ENCODE measurements around the gene BCAT1.

The BCAT1 gene

GRCh38 chr12:24922090-24922489, 26.8 kb downstream of the BCAT1 start:
- TF ChIP-seq, protein P1, sequence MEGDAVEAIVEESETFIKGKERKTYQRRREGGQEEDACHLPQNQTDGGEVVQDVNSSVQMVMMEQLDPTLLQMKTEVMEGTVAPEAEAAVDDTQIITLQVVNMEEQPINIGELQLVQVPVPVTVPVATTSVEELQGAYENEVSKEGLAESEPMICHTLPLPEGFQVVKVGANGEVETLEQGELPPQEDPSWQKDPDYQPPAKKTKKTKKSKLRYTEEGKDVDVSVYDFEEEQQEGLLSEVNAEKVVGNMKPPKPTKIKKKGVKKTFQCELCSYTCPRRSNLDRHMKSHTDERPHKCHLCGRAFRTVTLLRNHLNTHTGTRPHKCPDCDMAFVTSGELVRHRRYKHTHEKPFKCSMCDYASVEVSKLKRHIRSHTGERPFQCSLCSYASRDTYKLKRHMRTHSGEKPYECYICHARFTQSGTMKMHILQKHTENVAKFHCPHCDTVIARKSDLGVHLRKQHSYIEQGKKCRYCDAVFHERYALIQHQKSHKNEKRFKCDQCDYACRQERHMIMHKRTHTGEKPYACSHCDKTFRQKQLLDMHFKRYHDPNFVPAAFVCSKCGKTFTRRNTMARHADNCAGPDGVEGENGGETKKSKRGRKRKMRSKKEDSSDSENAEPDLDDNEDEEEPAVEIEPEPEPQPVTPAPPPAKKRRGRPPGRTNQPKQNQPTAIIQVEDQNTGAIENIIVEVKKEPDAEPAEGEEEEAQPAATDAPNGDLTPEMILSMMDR (IDR thresholded peaks at IDR 0.05): no peak

GRCh38 chr12:24921251-24922038, 27.5 kb downstream of the BCAT1 start:
- no peak for DNase-seq (ENCODE audit: low spot score)
- TF ChIP-seq, protein P1 (IDR thresholded peaks at IDR 0.05): no peak
- no peak overlapping the region for H3K4me3 ChIP-seq
- H3K27ac ChIP-seq: no peak overlapping the region

More at GRCh38 chr12:24922090-24922489, 26.8 kb downstream of the BCAT1 start:
- no peak for DNase-seq (ENCODE audit: low spot score)
- no peak overlapping the region for H3K4me3 ChIP-seq
- H3K27ac ChIP-seq: peak overlapping the region in 1 of 2 donors; percentile 37

DNA sequence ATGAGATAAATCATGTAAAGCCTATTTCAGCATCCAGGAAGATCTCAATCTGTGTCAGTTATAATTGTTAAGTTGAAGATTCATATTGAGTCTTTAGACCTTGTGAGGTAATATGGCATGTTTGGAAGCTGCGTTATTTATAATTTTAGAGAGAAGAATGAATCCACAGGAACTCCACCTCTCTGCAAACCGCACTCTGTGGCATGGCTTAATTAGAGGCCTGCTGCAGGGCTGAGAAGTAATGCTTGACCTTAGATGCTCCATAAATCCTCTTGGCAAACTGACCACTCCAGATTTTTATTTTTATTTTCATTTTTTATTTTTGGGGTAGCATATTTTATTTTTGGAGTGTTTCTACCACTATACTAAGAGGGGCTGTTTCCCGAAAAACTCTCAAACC, 28.8 kb downstream of the BCAT1 start:
- no peak overlapping the region for H3K27ac ChIP-seq
- no peak overlapping the region for H3K4me3 ChIP-seq
- TF ChIP-seq, protein P1 (IDR thresholded peaks at IDR 0.05): no peak
- no peak for DNase-seq (ENCODE audit: low spot score)

DNA sequence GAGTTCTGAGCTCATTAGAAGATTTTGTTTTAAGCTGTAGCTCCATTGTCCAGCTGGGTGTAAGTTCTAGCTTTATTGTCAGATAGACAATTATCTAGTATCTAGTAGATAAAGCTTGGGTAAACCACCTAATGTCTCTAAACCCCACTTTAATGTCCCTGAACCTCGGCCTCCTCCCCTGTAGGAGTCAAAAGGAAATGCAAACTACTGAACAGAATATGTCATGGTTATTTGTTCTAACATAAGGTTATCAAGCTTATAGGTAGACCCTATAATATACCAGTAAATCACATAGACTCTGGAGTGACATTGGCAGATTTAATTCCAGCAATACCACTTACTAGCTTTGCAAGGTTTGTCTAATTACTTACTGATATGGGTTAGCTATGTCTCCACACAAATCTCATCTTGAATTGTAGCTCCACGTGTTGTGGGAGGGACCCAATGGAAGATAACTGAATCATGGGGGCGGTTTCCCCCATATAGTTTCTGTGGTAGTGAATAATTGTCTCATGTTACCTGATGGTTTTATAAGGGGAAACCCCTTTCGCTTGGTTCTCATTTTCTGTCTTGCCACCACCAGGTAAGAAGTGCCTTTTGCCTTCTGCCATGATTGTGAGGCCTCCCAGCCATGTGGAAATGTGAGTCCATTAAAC, 29.4 kb downstream of the BCAT1 start:
- H3K4me3 ChIP-seq: no peak overlapping the region
- TF ChIP-seq, protein P1 (IDR thresholded peaks at IDR 0.05): no peak
- H3K27ac ChIP-seq: no peak overlapping the region
- no peak for DNase-seq (ENCODE audit: low spot score)

DNA sequence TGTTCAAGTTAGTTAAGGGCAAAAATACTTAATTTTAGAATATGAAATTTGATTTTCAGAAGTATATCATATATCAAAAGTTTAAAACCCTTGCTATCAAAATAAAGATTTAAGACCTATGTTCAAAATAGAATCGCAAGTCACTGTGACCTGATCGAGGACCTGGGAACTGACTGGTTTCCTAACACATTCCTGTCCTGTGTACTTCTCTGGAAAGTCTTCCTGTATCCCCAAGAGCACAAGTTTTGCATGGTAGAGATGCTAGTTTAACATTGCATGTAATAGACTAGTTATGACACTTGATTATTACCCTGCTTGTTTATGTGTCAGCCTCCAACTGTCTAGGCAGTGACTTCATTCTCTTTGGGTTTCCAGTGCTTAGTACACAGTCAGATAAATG, 30.3 kb downstream of the BCAT1 start:
- TF ChIP-seq, protein P1 (IDR thresholded peaks at IDR 0.05): no peak
- H3K4me3 ChIP-seq: no peak overlapping the region
- DNase-seq (ENCODE audit: low spot score): no peak
- no peak overlapping the region for H3K27ac ChIP-seq

DNA sequence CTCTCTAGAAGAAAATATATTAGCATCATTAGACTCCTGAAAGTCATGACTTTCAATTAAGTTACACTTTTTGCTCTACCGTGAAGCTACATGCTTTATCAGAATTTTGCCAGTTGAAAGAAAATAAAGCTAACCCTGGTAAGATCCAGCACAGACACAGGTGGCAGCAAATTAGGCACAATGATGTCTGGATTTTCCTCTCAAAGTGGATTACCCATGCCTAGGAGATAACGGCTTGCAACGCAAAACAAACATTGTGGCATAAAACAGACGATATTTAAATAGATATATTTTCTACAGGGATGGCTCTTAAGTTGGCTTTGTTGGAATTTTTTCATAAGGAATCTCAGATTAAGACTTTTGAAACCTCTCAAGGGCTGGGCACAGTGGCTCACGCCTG, 33.4 kb downstream of the BCAT1 start:
- no peak for DNase-seq (ENCODE audit: low spot score)

More for the DNA sequence above, 33.4 kb downstream of the BCAT1 start:
- TF ChIP-seq, protein P1 (IDR thresholded peaks at IDR 0.05): no peak
- no peak overlapping the region for H3K27ac ChIP-seq
- no peak overlapping the region for H3K4me3 ChIP-seq
